ENCODE measurements around the gene PNMA6F. TPM values are rescaled to one million over a fixed set of nuclear protein-coding genes. Genes with fewer than 3 reads are reported as not detected.

PNMA6F gene
- 0.13 to 0.30 TPM (median 0.23 TPM) in 3 replicates for total RNA-seq (2021)
- Bru-seq, nascent RNA = percentile 9 among the genes with signal in this experiment
- long read RNA-seq, experiment 1, partial matches to known transcripts = 1 of 3 reads
- long read RNA-seq, experiment 1, other reads (novel, unspliced or antisense) = 1 of 3 reads
- long read RNA-seq, experiment 2 = 0 reads
- long read RNA-seq, experiment 3 = 0 reads

- ChIA-PET POLR2A (no interaction called here), CTCF (no interaction called here)
- Mint-ChIP-seq H3K36me3 (no peaks in the 10 kb centered on the region), H3K27ac (no peak within 1 kb of the TSS), H3K4me1 (no peaks in the 10 kb centered on the region), H3K27me3 (ENCODE audit: low read depth) (peaks cover 47% of the 10 kb centered on the region), H3K4me3 (peak within 1 kb of the TSS; percentile 60), H3K9me3 (0 out of 2 replicates have a peak, but pooled peaks cover 4% of the 10 kb centered on the region)
- DNase-seq (ENCODE audit: low spot score) = no peak
- ATAC-seq = no peak
- TF ChIP-seq PREB (CRISPR knock-in tag; IDR thresholded peaks at IDR 0.05; ENCODE audit: borderline replicate concordance) = no peak
- no peak for TF ChIP-seq NFE2L1 (CRISPR knock-in tag; IDR thresholded peaks at IDR 0.05)
- TF ChIP-seq, protein P1, sequence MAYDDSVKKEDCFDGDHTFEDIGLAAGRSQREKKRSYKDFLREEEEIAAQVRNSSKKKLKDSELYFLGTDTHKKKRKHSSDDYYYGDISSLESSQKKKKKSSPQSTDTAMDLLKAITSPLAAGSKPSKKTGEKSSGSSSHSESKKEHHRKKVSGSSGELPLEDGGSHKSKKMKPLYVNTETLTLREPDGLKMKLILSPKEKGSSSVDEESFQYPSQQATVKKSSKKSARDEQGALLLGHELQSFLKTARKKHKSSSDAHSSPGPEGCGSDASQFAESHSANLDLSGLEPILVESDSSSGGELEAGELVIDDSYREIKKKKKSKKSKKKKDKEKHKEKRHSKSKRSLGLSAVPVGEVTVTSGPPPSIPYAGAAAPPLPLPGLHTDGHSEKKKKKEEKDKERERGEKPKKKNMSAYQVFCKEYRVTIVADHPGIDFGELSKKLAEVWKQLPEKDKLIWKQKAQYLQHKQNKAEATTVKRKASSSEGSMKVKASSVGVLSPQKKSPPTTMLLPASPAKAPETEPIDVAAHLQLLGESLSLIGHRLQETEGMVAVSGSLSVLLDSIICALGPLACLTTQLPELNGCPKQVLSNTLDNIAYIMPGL (CRISPR knock-in tag; IDR thresholded peaks at IDR 0.05) = no peak
- TF ChIP-seq STAT6 (CRISPR knock-in tag; conservative IDR thresholded peaks at IDR 0.05; ENCODE audit: low read depth) = no peak
- TF ChIP-seq MXD4 (CRISPR knock-in tag; IDR thresholded peaks at IDR 0.05; ENCODE audit: borderline replicate concordance) = no peak
- TF ChIP-seq, protein P2, sequence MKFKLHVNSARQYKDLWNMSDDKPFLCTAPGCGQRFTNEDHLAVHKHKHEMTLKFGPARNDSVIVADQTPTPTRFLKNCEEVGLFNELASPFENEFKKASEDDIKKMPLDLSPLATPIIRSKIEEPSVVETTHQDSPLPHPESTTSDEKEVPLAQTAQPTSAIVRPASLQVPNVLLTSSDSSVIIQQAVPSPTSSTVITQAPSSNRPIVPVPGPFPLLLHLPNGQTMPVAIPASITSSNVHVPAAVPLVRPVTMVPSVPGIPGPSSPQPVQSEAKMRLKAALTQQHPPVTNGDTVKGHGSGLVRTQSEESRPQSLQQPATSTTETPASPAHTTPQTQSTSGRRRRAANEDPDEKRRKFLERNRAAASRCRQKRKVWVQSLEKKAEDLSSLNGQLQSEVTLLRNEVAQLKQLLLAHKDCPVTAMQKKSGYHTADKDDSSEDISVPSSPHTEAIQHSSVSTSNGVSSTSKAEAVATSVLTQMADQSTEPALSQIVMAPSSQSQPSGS (CRISPR knock-in tag; IDR thresholded peaks at IDR 0.05; ENCODE audit: borderline replicate concordance, low read depth) = no peak
- TF ChIP-seq GABPB1 (CRISPR knock-in tag; IDR thresholded peaks at IDR 0.05) = no peak
- TF ChIP-seq E2F4 (CRISPR knock-in tag; IDR thresholded peaks at IDR 0.05; ENCODE audit: borderline replicate concordance, low read depth) = no peak
Observed at GRCh38 chrX:153321381-153322124, at the start of gene PNMA6F. Gene PNMA6F (minus strand): TSS chrX:153321767. CDS start chrX:153320674, 1,093 bp downstream.

DNA sequence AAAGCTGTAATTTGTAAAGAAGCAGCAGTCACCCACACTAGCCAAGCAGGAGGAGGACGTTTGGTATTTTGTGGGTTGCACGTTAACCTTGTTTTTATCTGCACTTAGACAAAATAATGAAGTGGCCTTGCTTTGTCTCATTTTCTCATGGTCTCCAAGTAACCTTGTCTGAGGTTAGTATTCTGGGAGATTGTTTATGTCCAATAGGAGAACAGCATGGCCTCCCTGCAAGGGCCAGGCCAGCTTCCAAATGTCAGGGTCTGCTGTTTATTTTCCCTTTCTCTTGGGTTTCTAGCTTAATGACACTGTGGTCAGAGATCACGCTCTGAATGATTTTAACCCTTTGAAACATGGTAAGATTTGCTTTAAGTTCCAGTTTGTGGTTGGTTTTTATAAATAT, 49.7 kb upstream of the PNMA6F start:
- Mint-ChIP-seq H3K27me3 (ENCODE audit: low read depth) (no peaks in the 10 kb centered on the region), H3K4me1 (no peaks in the 10 kb centered on the region), H3K36me3 (no peaks in the 10 kb centered on the region), H3K27ac (no peak overlapping the region), H3K4me3 (no peak overlapping the region), H3K9me3 (peaks cover 3% of the 10 kb centered on the region; the same call in 1 of the 2 replicates)
- ATAC-seq = no peak
- ChIA-PET CTCF (no interaction called here), POLR2A (no interaction called here)
- no peak for DNase-seq (ENCODE audit: low spot score)
- TF ChIP-seq AR (CRISPR knock-in tag; IDR thresholded peaks at IDR 0.05) (no peak), JAZF1 (CRISPR knock-in tag; IDR thresholded peaks at IDR 0.05) (no peak), FOXJ3 (CRISPR knock-in tag; IDR thresholded peaks at IDR 0.05; ENCODE audit: borderline replicate concordance) (no peak), ZNF263 (CRISPR knock-in tag; IDR thresholded peaks at IDR 0.05; ENCODE audit: low read depth) (no peak), E2F5 (CRISPR knock-in tag; IDR thresholded peaks at IDR 0.05) (no peak), JUN (CRISPR knock-in tag; IDR thresholded peaks at IDR 0.05) (no peak), SMAD3 (CRISPR knock-in tag; IDR thresholded peaks at IDR 0.05; ENCODE audit: borderline replicate concordance) (no peak), KAT7 (CRISPR knock-in tag; IDR thresholded peaks at IDR 0.05; ENCODE audit: borderline replicate concordance) (no peak), NR2C2 (CRISPR knock-in tag; IDR thresholded peaks at IDR 0.05) (no peak), ESRRA (CRISPR knock-in tag; IDR thresholded peaks at IDR 0.05; ENCODE audit: borderline replicate concordance) (no peak), E2F4 (CRISPR knock-in tag; IDR thresholded peaks at IDR 0.05; ENCODE audit: borderline replicate concordance, low read depth) (no peak)
